Measurements from ENCODE around the gene RBBP5.

The RBBP5 gene

GRCh38 chr1:205128050-205128449 lies 6.3 kb upstream of the RBBP5 start:
- DNase-seq, result no peak

GRCh38 chr1:205127646-205128045 lies 5.9 kb upstream of the RBBP5 start:
- no peak for DNase-seq

GRCh38 chr1:205124726-205125125 lies 2.9 kb upstream of the RBBP5 start:
- DNase-seq, result no peak

- DNase-seq, result no peak
Measured at GRCh38 chr1:205122489-205122882, 708 bp upstream of the RBBP5 start.

GRCh38 chr1:205118752-205119151 lies 3.0 kb downstream of the RBBP5 start:
- DNase-seq, result no peak

GRCh38 chr1:205111354-205111753 lies 10.4 kb downstream of the RBBP5 start:
- no peak for DNase-seq

- no peak for DNase-seq
Measured at GRCh38 chr1:205109711-205110110, 12.1 kb downstream of the RBBP5 start.

GRCh38 chr1:205109269-205109668 lies 12.5 kb downstream of the RBBP5 start:
- DNase-seq, result no peak

- DNase-seq, result no peak
Measured at GRCh38 chr1:205108464-205108863, 13.3 kb downstream of the RBBP5 start.

GRCh38 chr1:205107327-205107726 lies 14.5 kb downstream of the RBBP5 start:
- no peak for DNase-seq

- no peak for DNase-seq
Measured at GRCh38 chr1:205102404-205102803, 19.4 kb downstream of the RBBP5 start.

- DNase-seq, result no peak
Measured at GRCh38 chr1:205098242-205098641, 23.5 kb downstream of the RBBP5 start.

GRCh38 chr1:205095422-205095821 lies 26.4 kb downstream of the RBBP5 start:
- DNase-seq, result no peak

GRCh38 chr1:205091043-205091740 lies 30.6 kb downstream of the RBBP5 start:
- no peak for DNase-seq

GRCh38 chr1:205088341-205088740 lies 33.4 kb downstream of the RBBP5 start:
- no peak for DNase-seq

- DNase-seq, result no peak
Measured at GRCh38 chr1:205084360-205084759, 37.4 kb downstream of the RBBP5 start, which contains the start of gene TMEM81. Gene TMEM81 (minus strand): TSS chr1:205084460. CDS start chr1:205084320, 140 bp downstream.

GRCh38 chr1:205082431-205082830 lies 39.3 kb downstream of the RBBP5 start:
- DNase-seq, result no peak

- no peak for DNase-seq
Measured at GRCh38 chr1:205077934-205078311, 43.9 kb downstream of the RBBP5 start.

- DNase-seq, result no peak
Measured at GRCh38 chr1:205077158-205077933, 44.4 kb downstream of the RBBP5 start.

GRCh38 chr1:205076245-205076761 lies 45.5 kb downstream of the RBBP5 start:
- DNase-seq, result no peak

- DNase-seq, result no peak
Measured at GRCh38 chr1:205075642-205076155, 46.1 kb downstream of the RBBP5 start.

GRCh38 chr1:205074513-205074912 lies 47.3 kb downstream of the RBBP5 start:
- DNase-seq, result no peak

- DNase-seq, result no peak
Measured at GRCh38 chr1:205074084-205074483, 47.7 kb downstream of the RBBP5 start.

GRCh38 chr1:205073511-205073910 lies 48.3 kb downstream of the RBBP5 start:
- DNase-seq, result no peak

Measured in activated effector memory CD4-positive, alpha-beta T cell treated with anti-CD3 and anti-CD28 coated beads, Interleukin-2, amount 50 U/mL, for 16 hours (primary cell).